ENCODE results near the gene ZNF697. TPM values are rescaled to one million over a fixed set of nuclear protein-coding genes. Genes with fewer than 3 reads are reported as not detected.

ZNF697 gene
- total RNA-seq, 5 donors from 2014 or later (not counting 1 experiment from before 2014, with no cell fraction given), result 0.06 to 0.16 (median 0.09) TPM; not detected in 2

DNA sequence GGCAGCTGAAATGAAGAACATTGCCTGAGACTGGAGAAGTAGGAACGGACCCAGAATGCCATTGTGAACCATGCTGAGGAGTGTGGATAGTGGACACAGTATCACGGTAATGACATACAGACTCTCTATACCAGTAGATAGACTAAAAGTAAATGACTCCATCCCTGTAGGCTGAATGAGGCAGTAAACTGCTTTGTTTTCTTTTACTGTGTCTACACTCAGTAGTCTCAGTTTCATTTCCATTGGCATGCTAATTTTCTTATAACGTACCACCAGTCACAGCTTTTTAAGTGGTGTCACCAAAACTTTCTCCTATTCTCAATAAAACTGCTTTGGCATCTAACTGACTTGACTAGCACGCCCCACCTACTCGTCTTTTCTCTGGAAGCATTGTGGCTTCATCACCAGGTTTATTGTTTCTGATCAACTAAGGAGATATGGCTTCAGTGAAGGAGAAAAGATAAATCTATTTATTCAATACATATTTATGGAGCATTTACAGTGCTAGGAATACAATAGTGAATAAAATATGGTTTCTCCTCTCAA, 8.4 kb upstream of the ZNF697 start:
- 30% methylated on average over 1 of the region's 5 CpGs for WGBS (ENCODE audit: insufficient coverage)
- no peak overlapping the region for H3K4me3 ChIP-seq (ENCODE audit: control insufficient read depth in 1 of 2, extremely low read depth in 1 of 2, low read length in 1 of 2)
- no peak overlapping the region for H3K27ac Mint-ChIP-seq
- no peaks in the 10 kb centered on the region for H3K9me3 Mint-ChIP-seq
- no peaks in the 10 kb centered on the region for H3K4me1 ChIP-seq (ENCODE audit: control insufficient read depth in 1 of 2, extremely low read depth in 1 of 2, insufficient read depth in 2 of 2, low read length in 2 of 2)
- peaks cover 4 to 7% of the 10 kb centered on the region in 2 experiments for H3K27me3 ChIP-seq (replicated peaks in 1 of 2; ENCODE audit: control insufficient read depth in 2 of 2, extremely low read depth in 1 of 2, insufficient read depth in 2 of 2, low read length in 1 of 2)
- H3K4me1 Mint-ChIP-seq, result no peaks in the 10 kb centered on the region
- no peaks in the 10 kb centered on the region for H3K9me3 ChIP-seq
- no peak for DNase-seq
- no peak for ATAC-seq (replicated peaks in 1 of 4)
- ChIA-PET CTCF (no interaction called here), POLR2A (no interaction called here)
- no peak overlapping the region for H3K4me3 Mint-ChIP-seq
- no peak overlapping the region for H3K27ac ChIP-seq (ENCODE audit: low read length)
- H3K36me3 Mint-ChIP-seq, result no peaks in the 10 kb centered on the region
- H3K36me3 ChIP-seq (ENCODE audit: control insufficient read depth in 2 of 2, extremely low read depth in 1 of 2, insufficient read depth in 1 of 2, low read length in 1 of 2), result no peaks in the 10 kb centered on the region
- H3K27me3 Mint-ChIP-seq, result peaks cover 29 to 53% of the 10 kb centered on the region in 2 donors

DNA sequence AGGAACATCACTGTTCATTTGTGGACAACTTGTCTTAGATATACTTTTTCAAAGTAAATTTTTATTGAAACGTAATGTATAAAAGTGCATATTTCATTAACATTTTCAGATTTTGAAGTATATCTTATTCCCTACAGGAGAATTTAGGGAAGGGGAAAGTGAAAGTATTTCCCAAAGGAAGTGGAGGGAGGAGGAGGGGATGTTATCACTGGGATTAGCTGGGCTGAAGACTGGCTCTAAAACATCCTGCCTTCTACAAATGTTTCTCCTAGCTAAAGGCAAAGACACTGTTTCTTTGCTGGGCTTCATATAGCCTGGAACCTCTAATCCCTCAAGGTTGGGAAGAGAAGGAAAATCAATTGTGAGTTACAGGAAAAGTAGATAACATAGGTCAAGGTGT, 7.1 kb upstream of the ZNF697 start:
- Mint-ChIP-seq H3K36me3 (no peaks in the 10 kb centered on the region), H3K4me1 (no peaks in the 10 kb centered on the region), H3K9me3 (no peaks in the 10 kb centered on the region), H3K4me3 (no peak overlapping the region), H3K27me3 (peaks cover 33 to 56% of the 10 kb centered on the region in 2 donors), H3K27ac (no peak overlapping the region)
- no peak for ATAC-seq (replicated peaks in 1 of 4)
- Histone ChIP-seq H3K27ac (ENCODE audit: low read length) (no peak overlapping the region), H3K9me3 (no peaks in the 10 kb centered on the region), H3K4me3 (ENCODE audit: control insufficient read depth in 1 of 2, extremely low read depth in 1 of 2, low read length in 1 of 2) (no peak overlapping the region), H3K27me3 (replicated peaks in 1 of 2; ENCODE audit: control insufficient read depth in 2 of 2, extremely low read depth in 1 of 2, insufficient read depth in 2 of 2, low read length in 1 of 2) (peaks cover 7 to 12% of the 10 kb centered on the region in 2 experiments), H3K4me1 (ENCODE audit: control insufficient read depth in 1 of 2, extremely low read depth in 1 of 2, insufficient read depth in 2 of 2, low read length in 2 of 2) (no peaks in the 10 kb centered on the region), H3K36me3 (ENCODE audit: control insufficient read depth in 2 of 2, extremely low read depth in 1 of 2, insufficient read depth in 1 of 2, low read length in 1 of 2) (no peaks in the 10 kb centered on the region)
- DNase-seq, result no peak
- POLR2A ChIA-PET, result no interaction called here
- WGBS (ENCODE audit: insufficient coverage), result no CpG with 5 or more reads among the region's 1 CpG
- CTCF ChIA-PET, result no interaction called here

DNA sequence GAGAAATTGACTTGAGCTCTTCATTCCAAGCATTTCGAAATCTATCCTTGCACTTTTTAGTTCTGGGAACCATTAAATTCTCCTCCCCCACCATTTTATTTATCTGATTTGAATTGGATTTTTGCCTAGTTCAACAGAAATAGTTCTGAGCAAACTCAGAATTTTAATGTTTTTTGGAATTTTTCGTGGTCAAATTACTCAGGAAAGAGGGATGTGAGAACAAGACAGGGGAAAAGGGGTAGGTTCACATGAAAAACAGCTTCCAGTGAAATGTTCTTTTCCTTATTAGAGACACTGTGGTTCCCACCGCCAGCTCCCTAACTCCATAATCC, 5.7 kb upstream of the ZNF697 start:
- Histone ChIP-seq H3K27me3 (replicated peaks in 1 of 2; ENCODE audit: control insufficient read depth in 2 of 2, extremely low read depth in 1 of 2, insufficient read depth in 2 of 2, low read length in 1 of 2) (peaks cover 11 to 18% of the 10 kb centered on the region in 2 experiments), H3K27ac (ENCODE audit: low read length) (no peak overlapping the region), H3K36me3 (ENCODE audit: control insufficient read depth in 2 of 2, extremely low read depth in 1 of 2, insufficient read depth in 1 of 2, low read length in 1 of 2) (no peaks in the 10 kb centered on the region), H3K9me3 (no peaks in the 10 kb centered on the region), H3K4me1 (ENCODE audit: control insufficient read depth in 1 of 2, extremely low read depth in 1 of 2, insufficient read depth in 2 of 2, low read length in 2 of 2) (no peaks in the 10 kb centered on the region), H3K4me3 (ENCODE audit: control insufficient read depth in 1 of 2, extremely low read depth in 1 of 2, low read length in 1 of 2) (no peak overlapping the region)
- Mint-ChIP-seq H3K9me3 (no peaks in the 10 kb centered on the region), H3K27me3 (peaks cover 40 to 58% of the 10 kb centered on the region in 2 donors), H3K27ac (no peak overlapping the region), H3K4me1 (peaks cover 0 to 2% (median 2%) of the 10 kb centered on the region in 3 donors), H3K4me3 (no peak overlapping the region), H3K36me3 (no peaks in the 10 kb centered on the region)
- WGBS (ENCODE audit: insufficient coverage), result no CpG with 5 or more reads among the region's 3 CpGs
- ChIA-PET POLR2A (no interaction called here), CTCF (no interaction called here)
- DNase-seq (no peak), ATAC-seq (replicated peaks in 1 of 4) (no peak)

DNA sequence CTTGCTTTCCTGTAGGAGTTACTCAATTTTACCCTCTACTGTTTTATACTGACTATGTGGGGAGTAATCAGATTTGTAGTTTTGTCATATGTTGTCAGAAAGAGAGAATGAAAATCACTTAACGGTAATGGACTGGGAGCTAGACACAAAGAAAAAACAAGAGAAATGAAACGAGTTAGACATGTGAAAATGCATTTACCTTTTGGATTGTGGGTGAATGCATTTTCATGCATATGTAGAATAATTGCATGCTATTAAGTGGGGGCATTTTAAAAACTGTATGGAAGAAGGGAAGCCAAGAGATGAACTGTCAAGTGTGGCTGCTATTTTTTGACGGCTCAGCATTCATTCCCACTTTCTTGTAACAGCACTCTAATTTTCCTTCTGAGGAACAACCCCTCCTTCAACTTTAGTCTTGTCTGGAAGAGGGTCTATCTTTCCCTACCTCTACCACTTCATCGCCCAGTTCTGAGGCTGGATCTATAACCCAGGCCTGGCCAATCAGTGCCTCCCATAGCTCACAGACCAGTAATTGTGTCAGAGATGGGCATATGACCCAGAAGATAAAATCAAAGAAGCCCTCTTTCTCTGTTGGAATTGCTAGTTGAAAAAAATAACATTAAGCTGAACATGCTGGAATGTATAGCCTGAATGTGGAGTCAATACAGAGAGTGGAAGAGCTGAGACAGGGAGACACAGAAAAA, 5.2 kb upstream of the ZNF697 start:
- WGBS (ENCODE audit: insufficient coverage), result 69% methylated on average over 2 of the region's 4 CpGs
- Mint-ChIP-seq H3K27me3 (peaks cover 43 to 60% of the 10 kb centered on the region in 2 donors), H3K4me3 (no peak overlapping the region), H3K9me3 (no peaks in the 10 kb centered on the region), H3K36me3 (no peaks in the 10 kb centered on the region), H3K27ac (no peak overlapping the region), H3K4me1 (peaks cover 0 to 5% (median 4%) of the 10 kb centered on the region in 3 donors)
- ATAC-seq (replicated peaks in 1 of 4) (no peak), DNase-seq (no peak)
- ChIA-PET POLR2A (no interaction called here), CTCF (no interaction called here)
- Histone ChIP-seq H3K9me3 (no peaks in the 10 kb centered on the region), H3K27me3 (replicated peaks in 1 of 2; ENCODE audit: control insufficient read depth in 2 of 2, extremely low read depth in 1 of 2, insufficient read depth in 2 of 2, low read length in 1 of 2) (peaks cover 14 to 19% of the 10 kb centered on the region in 2 experiments), H3K4me3 (ENCODE audit: control insufficient read depth in 1 of 2, extremely low read depth in 1 of 2, low read length in 1 of 2) (no peak overlapping the region), H3K27ac (ENCODE audit: low read length) (no peak overlapping the region), H3K36me3 (ENCODE audit: control insufficient read depth in 2 of 2, extremely low read depth in 1 of 2, insufficient read depth in 1 of 2, low read length in 1 of 2) (no peaks in the 10 kb centered on the region), H3K4me1 (ENCODE audit: control insufficient read depth in 1 of 2, extremely low read depth in 1 of 2, insufficient read depth in 2 of 2, low read length in 2 of 2) (peaks cover 0 to 4% of the 10 kb centered on the region in 2 experiments)

DNA sequence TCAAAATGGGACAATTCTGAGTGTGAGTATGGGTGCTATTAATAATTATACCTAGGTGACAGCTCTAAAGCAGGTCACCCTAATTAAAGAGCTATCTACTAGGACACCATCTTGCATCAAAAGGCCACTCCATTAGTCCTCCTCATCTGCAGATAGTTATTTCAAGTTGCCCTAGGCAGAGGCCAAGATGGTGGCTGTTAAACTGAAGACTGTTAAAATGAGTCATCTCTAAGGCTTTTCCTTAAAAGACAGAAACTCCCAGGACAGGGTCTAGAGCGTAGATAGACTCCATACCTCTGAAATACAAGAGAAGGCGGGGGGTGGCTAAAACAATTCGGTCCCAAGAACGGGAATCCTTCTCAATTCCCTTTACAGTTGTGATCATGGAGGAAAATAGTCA, 4.5 kb upstream of the ZNF697 start:
- peaks cover 19 to 20% of the 10 kb centered on the region in 2 experiments for H3K27me3 ChIP-seq (replicated peaks in 1 of 2; ENCODE audit: control insufficient read depth in 2 of 2, extremely low read depth in 1 of 2, insufficient read depth in 2 of 2, low read length in 1 of 2)
- no peaks in the 10 kb centered on the region for H3K36me3 ChIP-seq (ENCODE audit: control insufficient read depth in 2 of 2, extremely low read depth in 1 of 2, insufficient read depth in 1 of 2, low read length in 1 of 2)
- no peak for DNase-seq
- peaks cover 0 to 9% of the 10 kb centered on the region in 2 experiments for H3K4me1 ChIP-seq (ENCODE audit: control insufficient read depth in 1 of 2, extremely low read depth in 1 of 2, insufficient read depth in 2 of 2, low read length in 2 of 2)
- H3K9me3 ChIP-seq, result no peaks in the 10 kb centered on the region
- Mint-ChIP-seq H3K9me3 (no peaks in the 10 kb centered on the region), H3K36me3 (no peaks in the 10 kb centered on the region), H3K4me3 (no peak overlapping the region), H3K4me1 (peaks cover 0 to 6% (median 5%) of the 10 kb centered on the region in 3 donors), H3K27me3 (peaks cover 47 to 60% of the 10 kb centered on the region in 2 donors), H3K27ac (no peak overlapping the region)
- no peak overlapping the region for H3K27ac ChIP-seq (ENCODE audit: low read length)
- ChIA-PET CTCF (no interaction called here), POLR2A (no interaction called here)
- WGBS (ENCODE audit: insufficient coverage), result no CpG with 5 or more reads among the region's 4 CpGs
- ATAC-seq (replicated peaks in 1 of 4), result no peak
- no peak overlapping the region for H3K4me3 ChIP-seq (ENCODE audit: control insufficient read depth in 1 of 2, extremely low read depth in 1 of 2, low read length in 1 of 2)

DNA sequence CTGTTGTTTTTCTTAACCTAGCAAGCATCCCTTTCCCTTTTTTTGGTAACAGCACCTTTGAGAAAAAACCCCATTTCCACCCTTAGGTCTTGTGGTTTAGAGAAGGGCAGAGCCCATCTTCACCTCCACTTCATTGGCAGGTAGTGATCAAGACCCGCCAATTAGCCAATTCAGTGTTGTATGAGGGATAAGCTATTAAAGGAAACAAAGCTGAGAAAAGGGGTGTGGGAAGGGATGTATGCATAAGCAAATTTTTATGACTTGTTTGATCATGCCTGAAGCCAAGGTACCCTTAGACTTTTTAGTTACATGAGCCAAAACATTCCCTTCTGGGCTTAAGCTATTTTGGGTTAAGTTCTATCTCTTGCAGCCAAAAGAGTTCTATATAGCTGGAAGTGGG, 3.6 kb upstream of the ZNF697 start:
- Mint-ChIP-seq H3K36me3 (no peaks in the 10 kb centered on the region), H3K4me3 (no peak overlapping the region), H3K4me1 (peaks cover 0 to 7% (median 5%) of the 10 kb centered on the region in 3 donors), H3K27me3 (peaks cover 53 to 58% of the 10 kb centered on the region in 2 donors), H3K9me3 (no peaks in the 10 kb centered on the region), H3K27ac (no peak overlapping the region)
- CTCF ChIA-PET, result interaction anchor here in 1 of 2 donors (0.6 kb wide), 1 partner anchor 38 kb away, joined by 4 read pairs; no protein-coding TSS in a partner anchor
- ATAC-seq (replicated peaks in 1 of 4), result no peak
- H3K4me1 ChIP-seq (ENCODE audit: control insufficient read depth in 1 of 2, extremely low read depth in 1 of 2, insufficient read depth in 2 of 2, low read length in 2 of 2), result peaks cover 0 to 13% of the 10 kb centered on the region in 2 experiments
- no peak overlapping the region for H3K27ac ChIP-seq (ENCODE audit: low read length)
- no peak overlapping the region for H3K4me3 ChIP-seq (ENCODE audit: control insufficient read depth in 1 of 2, extremely low read depth in 1 of 2, low read length in 1 of 2)
- no peaks in the 10 kb centered on the region for H3K36me3 ChIP-seq (ENCODE audit: control insufficient read depth in 2 of 2, extremely low read depth in 1 of 2, insufficient read depth in 1 of 2, low read length in 1 of 2)
- DNase-seq, result no peak
- no CpG with 5 or more reads among the region's 1 CpG for WGBS (ENCODE audit: insufficient coverage)
- H3K27me3 ChIP-seq (replicated peaks in 1 of 2; ENCODE audit: control insufficient read depth in 2 of 2, extremely low read depth in 1 of 2, insufficient read depth in 2 of 2, low read length in 1 of 2), result peaks cover 20 to 27% of the 10 kb centered on the region in 2 experiments
- H3K9me3 ChIP-seq, result no peaks in the 10 kb centered on the region
- POLR2A ChIA-PET, result no interaction called here

Measured in T-cell (primary cell).